M059J (cell line): ENCODE data around the gene BLID. TPM values are rescaled to one million over a fixed set of nuclear protein-coding genes. Genes with fewer than 3 reads are reported as not detected.

Experiments used
- DNase-seq: peaks from one replicate; pipeline ENCODE4 v3.0.0-alpha.2; 2012; ENCODE audit warnings: low read depth
- total RNA-seq: library from RNA; depleted of rRNA; stranded (reverse); fragments of >200 nt; shearing (Covaris generic); gene quantifications from 2 replicates; pipeline ENCODE4 v1.2.3, GENCODE V29; 2014; rRNA removed

BLID gene
- total RNA-seq = 0.39 and 0.74 TPM in 2 replicates

GRCh38 chr11:122115524-122116379 is at the start of gene BLID:
Gene BLID (minus strand): TSS chr11:122116215. CDS start chr11:122115922, 293 bp downstream.
- DNase-seq = no peak

- DNase-seq = peak; percentile 79
Observed at GRCh38 chr11:122163053-122163819, 47.2 kb upstream of the BLID start.

- DNase-seq = no peak
Observed at GRCh38 chr11:122162095-122162494, 46.1 kb upstream of the BLID start.

- DNase-seq = peak; percentile 59
Observed at GRCh38 chr11:122160841-122161590, 45.0 kb upstream of the BLID start.

- no peak for DNase-seq
Observed at GRCh38 chr11:122159861-122160260, 43.8 kb upstream of the BLID start.

- peak; percentile 92 for DNase-seq
Observed at GRCh38 chr11:122159173-122159721, 43.2 kb upstream of the BLID start.

- peak; percentile 51 for DNase-seq
Observed at GRCh38 chr11:122158171-122158570, 42.2 kb upstream of the BLID start.

- DNase-seq = peak; percentile 54
Observed at GRCh38 chr11:122157653-122158161, 41.7 kb upstream of the BLID start.

GRCh38 chr11:122156940-122157382 is 40.9 kb upstream of the BLID start:
- DNase-seq = peak; percentile 99

GRCh38 chr11:122155765-122156527 is 39.9 kb upstream of the BLID start:
- peak; percentile 59 for DNase-seq

GRCh38 chr11:122154994-122155393 is 39.0 kb upstream of the BLID start:
- DNase-seq = no peak

- DNase-seq = no peak
Observed at GRCh38 chr11:122154227-122154626, 38.2 kb upstream of the BLID start.

- DNase-seq = no peak
Observed at GRCh38 chr11:122153746-122154145, 37.7 kb upstream of the BLID start.

GRCh38 chr11:122150216-122151124 is 34.5 kb upstream of the BLID start:
- DNase-seq = peak; percentile 64

- no peak for DNase-seq
Observed at GRCh38 chr11:122149202-122149601, 33.2 kb upstream of the BLID start.

- peak; percentile 92 for DNase-seq
Observed at GRCh38 chr11:122146475-122146874, 30.5 kb upstream of the BLID start.

GRCh38 chr11:122145715-122146274 is 29.8 kb upstream of the BLID start:
- DNase-seq = peak; percentile 57

GRCh38 chr11:122144752-122145151 is 28.7 kb upstream of the BLID start:
- DNase-seq = no peak

GRCh38 chr11:122141725-122142124 is 25.7 kb upstream of the BLID start:
- DNase-seq = no peak
